Activated naive CD8-positive, alpha-beta T cell treated with anti-CD3 and anti-CD28 coated beads for 36 hours (primary cell): ENCODE results near the gene PTTG2. TPM values are rescaled to one million over a fixed set of nuclear protein-coding genes. Genes with fewer than 3 reads are reported as not detected.

ENCODE experiments used
- DNase-seq: peaks from one replicate; pipeline ENCODE4 v3.0.0; 2021
- H3K27ac Mint-ChIP-seq: one replicate; pipeline ENCODE4 v1.8.0; 2022; ENCODE audit warnings: mild to moderate bottlenecking, moderate library complexity, mixed read lengths
- H3K27me3 Mint-ChIP-seq: one replicate; pipeline ENCODE4 v1.8.0; 2022; ENCODE audit warnings: mild to moderate bottlenecking, mixed read lengths
- H3K36me3 Mint-ChIP-seq: one replicate; pipeline ENCODE4 v1.8.0; 2021; ENCODE audit warnings: mild to moderate bottlenecking, mixed read lengths
- H3K4me1 Mint-ChIP-seq: one replicate; pipeline ENCODE4 v1.8.0; 2021; ENCODE audit warnings: mixed read lengths
- H3K4me3 Mint-ChIP-seq: one replicate; pipeline ENCODE4 v1.8.0; 2022; ENCODE audit warnings: mild to moderate bottlenecking, moderate library complexity, mixed read lengths
- H3K9me3 Mint-ChIP-seq: one replicate; pipeline ENCODE4 v1.8.0; 2022; ENCODE audit warnings: mixed read lengths
- total RNA-seq, 2 experiments: library from RNA; stranded (reverse); gene quantifications; one replicate each; pipeline ENCODE4 v1.2.3, GENCODE V29; 2021

Gene PTTG2
- total RNA-seq, 2 experiments from 2014 or later = 0.34 TPM; not detected in 1

DNA sequence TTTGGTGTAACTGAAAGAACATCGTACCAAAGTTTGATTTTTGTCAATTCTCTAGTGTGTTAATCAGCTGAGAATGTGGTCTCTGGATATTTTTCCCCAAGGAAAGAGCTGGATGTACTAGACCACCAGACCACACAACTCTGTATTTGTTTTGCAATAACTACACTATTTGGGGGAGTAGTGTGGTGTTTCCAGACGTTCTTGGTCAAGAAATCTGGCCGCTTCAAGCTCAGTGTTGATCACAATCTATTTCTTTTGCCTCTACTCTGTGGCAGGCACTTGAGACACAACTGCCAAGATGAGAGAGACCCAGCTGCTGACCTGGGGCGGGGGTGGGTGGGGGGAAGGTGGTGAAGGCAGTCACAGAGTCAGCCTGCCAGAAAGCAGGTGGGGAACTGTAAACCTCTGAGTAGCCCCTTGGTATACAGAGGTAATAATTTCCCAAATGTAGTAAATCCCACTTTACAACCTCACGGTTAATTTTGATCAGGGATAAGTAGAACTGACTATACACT lies 30.6 kb downstream of the PTTG2 start:
- Mint-ChIP-seq H3K27me3 (no peaks in the 10 kb centered on the region), H3K4me1 (peaks cover 25% of the 10 kb centered on the region), H3K27ac (no peak overlapping the region), H3K36me3 (peaks cover 8% of the 10 kb centered on the region), H3K4me3 (no peak overlapping the region), H3K9me3 (no peaks in the 10 kb centered on the region)
- DNase-seq = no peak

DNA sequence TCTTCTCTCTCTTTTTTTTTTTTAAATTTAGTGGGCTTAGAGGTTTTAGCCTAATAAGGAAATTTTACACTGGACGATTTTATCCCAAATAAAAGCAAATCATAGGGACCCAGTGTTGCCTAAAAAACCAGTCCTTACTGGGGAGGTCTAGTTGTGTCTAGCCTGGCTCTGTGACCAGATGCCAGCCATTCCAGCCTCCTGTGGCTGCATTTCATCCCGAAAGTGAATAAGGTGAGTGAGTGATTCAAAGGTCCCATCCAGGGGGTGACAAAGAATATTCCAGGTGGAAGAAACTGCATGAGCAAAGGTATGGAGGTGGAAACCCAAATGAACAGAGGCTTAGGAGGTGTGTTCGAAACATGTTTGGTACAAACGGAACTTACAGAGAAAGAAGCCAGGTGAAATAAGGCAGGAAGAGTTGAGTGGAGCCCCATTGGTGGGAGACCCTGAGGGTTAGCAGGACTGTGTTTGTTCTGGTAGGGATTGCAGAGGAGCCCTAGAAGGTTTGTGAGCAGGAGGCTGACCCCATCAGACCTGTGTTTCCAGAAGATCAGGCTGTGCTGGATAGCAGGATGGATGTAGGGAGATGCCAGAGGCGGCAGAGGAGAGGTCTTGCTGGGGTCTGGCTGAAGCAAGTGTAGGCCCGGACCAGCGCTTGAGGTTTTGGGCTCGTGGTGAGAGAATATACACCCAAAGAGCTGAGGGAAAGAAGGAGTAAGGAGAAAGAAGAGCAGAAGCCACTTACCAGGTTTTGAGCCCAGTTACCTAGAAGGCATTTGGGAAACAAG lies 31.6 kb downstream of the PTTG2 start:
- Mint-ChIP-seq H3K4me3 (no peak overlapping the region), H3K27ac (no peak overlapping the region), H3K9me3 (no peaks in the 10 kb centered on the region), H3K36me3 (peaks cover 8% of the 10 kb centered on the region), H3K27me3 (no peaks in the 10 kb centered on the region), H3K4me1 (peaks cover 24% of the 10 kb centered on the region)
- no peak for DNase-seq

DNA sequence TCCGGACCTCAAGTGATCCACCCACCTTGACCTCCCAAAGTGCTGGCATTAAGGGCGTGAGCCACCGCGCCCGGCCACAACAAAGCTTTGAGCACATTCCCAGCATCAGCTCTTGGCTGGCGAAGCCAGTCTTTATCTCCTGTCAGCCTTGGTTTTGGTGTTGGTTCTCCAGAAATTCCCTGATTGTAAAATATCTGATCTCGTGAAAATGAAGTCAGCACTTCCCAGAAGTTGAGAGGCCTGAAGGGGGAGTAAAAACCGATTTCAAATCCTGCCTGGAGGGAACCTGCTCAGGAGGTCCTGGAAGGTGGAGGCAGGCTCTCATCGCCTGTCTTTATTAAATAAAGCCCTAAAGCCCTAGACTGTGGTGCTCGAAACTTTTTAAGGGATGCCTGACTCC lies 33.6 kb downstream of the PTTG2 start:
- no peak overlapping the region for H3K27ac Mint-ChIP-seq
- DNase-seq = no peak
- H3K9me3 Mint-ChIP-seq = no peaks in the 10 kb centered on the region
- H3K4me1 Mint-ChIP-seq = peaks cover 35% of the 10 kb centered on the region
- H3K27me3 Mint-ChIP-seq = no peaks in the 10 kb centered on the region
- H3K36me3 Mint-ChIP-seq = peaks cover 6% of the 10 kb centered on the region
- H3K4me3 Mint-ChIP-seq = no peak overlapping the region

DNA sequence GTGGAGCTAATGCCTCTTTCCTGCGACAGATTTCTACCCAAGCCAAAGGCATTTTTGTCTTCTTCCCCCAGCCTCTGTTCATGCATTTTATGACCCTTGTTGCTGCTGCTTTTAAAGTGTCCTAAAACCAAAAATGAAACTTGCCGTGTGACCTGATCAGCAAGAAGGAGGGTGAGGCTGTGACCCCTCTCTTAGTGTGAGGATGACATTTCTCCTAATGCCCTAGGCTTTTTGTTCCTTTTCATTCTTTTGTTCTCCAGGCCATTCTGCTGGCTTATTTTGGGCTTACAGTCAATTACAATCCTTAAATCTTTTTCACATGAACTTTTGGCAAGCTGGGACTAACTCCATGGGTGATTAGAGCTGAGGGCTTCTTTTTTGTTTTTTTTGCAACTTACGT lies 34.4 kb downstream of the PTTG2 start:
- H3K36me3 Mint-ChIP-seq = peaks cover 6% of the 10 kb centered on the region
- no peak for DNase-seq
- no peaks in the 10 kb centered on the region for H3K27me3 Mint-ChIP-seq
- H3K4me3 Mint-ChIP-seq = no peak overlapping the region
- H3K27ac Mint-ChIP-seq = peak overlapping the region; percentile 68
- H3K9me3 Mint-ChIP-seq = no peaks in the 10 kb centered on the region
- H3K4me1 Mint-ChIP-seq = peaks cover 43% of the 10 kb centered on the region

DNA sequence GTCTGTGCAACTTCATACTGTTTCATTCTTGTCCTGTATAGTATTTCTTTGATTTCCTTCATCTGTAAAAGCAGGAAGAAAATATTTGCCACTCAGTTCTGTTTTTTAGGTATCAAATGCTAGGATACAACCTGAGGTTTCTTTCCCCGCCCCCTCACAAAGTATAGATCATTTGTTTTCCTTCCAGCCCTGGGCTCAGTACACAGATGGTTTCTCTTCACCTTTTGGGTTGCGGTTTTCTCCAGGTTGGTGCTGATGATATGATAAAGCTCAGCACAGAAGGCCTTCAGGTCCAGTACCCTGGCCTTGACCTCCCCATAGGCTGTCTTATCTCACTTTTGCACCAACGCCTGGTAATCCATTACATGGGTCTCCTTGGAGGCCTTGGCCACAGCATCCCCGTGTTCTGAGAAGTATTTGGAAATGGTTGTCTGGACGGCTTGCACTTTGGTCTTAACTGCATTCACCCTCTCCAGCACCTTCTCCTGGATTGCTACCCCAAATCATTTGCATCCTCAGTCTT lies 35.2 kb downstream of the PTTG2 start:
- DNase-seq = no peak
- peaks cover 47% of the 10 kb centered on the region for H3K4me1 Mint-ChIP-seq
- H3K4me3 Mint-ChIP-seq = no peak overlapping the region
- no peaks in the 10 kb centered on the region for H3K9me3 Mint-ChIP-seq
- H3K36me3 Mint-ChIP-seq = peaks cover 6% of the 10 kb centered on the region
- H3K27me3 Mint-ChIP-seq = no peaks in the 10 kb centered on the region
- no peak overlapping the region for H3K27ac Mint-ChIP-seq

DNA sequence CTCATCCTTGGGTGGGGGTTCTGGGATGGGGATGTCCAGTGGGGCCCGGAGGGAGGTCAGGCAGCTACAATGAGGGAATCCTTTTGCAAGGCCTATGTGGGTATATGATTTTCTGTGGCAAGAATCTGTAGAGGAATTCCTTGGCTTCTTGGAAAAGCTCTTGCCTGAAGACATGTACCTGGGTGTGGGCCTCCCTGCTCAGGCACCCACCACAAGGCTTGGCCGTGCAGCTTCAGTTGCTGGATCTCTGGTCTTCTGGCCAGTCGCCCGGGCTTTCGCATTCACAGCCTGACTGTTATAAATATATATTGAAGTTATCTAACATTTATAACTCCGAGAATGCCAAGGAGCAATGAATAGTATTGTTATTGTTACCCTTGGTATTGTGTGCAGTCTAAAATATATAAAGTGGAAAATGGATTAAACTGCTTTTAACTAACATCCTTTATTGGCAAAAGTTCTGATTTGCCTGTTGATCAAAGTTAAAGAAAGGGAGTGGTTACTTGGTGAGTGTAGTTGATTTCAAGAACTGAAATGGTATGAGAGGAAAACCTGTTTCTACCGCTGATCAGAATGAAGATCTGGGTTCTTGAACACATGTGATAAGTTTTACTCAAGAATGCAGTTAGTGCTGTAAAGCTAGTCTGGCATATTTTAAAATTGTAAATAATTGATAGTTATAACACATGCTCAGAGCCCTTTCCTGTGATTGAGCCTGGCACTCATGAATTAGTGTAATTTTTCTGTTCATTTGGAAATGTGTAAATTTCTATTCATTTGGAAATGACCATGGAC lies 36.0 kb downstream of the PTTG2 start:
- Mint-ChIP-seq H3K27ac (no peak overlapping the region), H3K27me3 (no peaks in the 10 kb centered on the region), H3K4me1 (peaks cover 47% of the 10 kb centered on the region), H3K9me3 (no peaks in the 10 kb centered on the region), H3K4me3 (no peak overlapping the region), H3K36me3 (peaks cover 8% of the 10 kb centered on the region)
- DNase-seq = no peak

DNA sequence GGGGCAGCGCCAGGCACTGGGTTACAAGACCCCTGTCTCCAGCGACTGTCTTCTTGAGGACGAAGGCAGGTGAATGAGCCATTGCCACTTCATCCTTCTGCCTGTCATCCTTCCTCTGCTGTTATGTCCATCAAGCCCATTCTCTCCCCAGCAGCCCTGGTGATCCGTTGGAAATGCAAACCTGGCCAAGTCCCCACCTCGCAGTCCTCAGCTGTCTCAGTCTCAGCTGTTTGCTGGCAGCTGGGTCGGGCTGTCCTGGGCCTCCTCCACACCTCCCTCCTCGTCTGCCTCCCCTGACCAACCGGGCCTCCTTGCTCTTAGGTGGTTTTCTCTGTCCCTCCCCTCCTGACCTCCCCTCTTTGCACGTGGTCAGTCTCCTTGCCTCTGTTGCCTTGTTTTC lies 38.0 kb downstream of the PTTG2 start:
- DNase-seq = no peak
- Mint-ChIP-seq H3K27me3 (no peaks in the 10 kb centered on the region), H3K4me3 (no peak overlapping the region), H3K27ac (peak overlapping the region; percentile 26), H3K9me3 (no peaks in the 10 kb centered on the region), H3K4me1 (peaks cover 61% of the 10 kb centered on the region), H3K36me3 (peaks cover 4% of the 10 kb centered on the region)

DNA sequence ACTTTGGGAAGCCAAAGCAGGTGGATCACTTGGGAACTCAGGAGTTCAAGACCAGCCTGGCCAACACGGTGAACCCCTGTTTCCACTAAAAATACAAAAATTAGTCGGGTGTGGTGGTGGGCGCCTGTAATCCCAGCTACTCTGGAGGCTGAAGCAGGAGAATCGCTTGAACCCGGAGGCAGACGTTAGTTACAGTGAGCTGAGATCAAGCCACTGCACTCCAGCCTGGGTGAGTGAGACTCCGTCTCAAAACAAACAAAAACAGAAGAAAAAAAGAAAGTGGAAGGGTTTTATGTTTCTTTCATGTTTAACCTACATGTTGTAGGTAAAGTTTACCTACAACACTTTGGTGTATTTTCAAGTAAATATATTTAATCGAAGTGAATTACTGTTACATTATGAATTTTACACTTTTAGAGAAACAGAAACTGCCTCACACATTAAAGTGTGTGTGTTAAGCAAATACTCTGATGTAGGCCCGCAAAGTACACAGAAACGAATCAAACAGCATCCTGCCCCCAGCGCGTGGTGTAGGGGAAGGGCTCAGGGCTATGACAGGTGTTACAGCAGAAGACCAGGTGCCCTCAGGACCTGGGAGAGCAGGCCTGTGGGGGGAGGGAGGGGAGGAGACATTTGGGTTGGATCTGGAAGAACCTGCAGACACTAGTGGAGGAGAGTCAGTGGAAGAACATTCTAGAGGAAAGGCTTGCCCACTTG lies 39.0 kb downstream of the PTTG2 start:
- Mint-ChIP-seq H3K4me1 (peaks cover 63% of the 10 kb centered on the region), H3K9me3 (no peaks in the 10 kb centered on the region), H3K27ac (no peak overlapping the region), H3K4me3 (peak overlapping the region; percentile 29), H3K36me3 (peaks cover 5% of the 10 kb centered on the region), H3K27me3 (no peaks in the 10 kb centered on the region)
- no peak for DNase-seq

DNA sequence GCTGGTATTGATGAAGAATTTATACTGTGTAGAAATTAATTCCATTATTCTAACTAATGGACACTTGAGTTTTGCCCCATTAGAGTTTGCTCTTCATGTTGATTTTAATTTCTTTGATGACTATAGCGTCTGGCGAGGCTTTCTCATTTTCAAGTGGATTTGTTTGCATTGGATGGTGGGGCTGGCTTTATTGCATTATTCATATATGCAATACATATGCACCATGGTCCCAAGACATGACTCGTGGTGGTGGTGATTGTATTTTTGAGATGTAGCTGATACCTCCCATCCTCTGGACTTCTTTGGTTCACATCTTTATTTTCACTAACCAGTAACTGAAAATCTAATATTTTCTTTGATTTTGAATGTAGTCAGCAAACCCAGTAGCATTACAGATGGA lies 39.8 kb downstream of the PTTG2 start:
- no peaks in the 10 kb centered on the region for H3K27me3 Mint-ChIP-seq
- H3K9me3 Mint-ChIP-seq = no peaks in the 10 kb centered on the region
- no peak overlapping the region for H3K27ac Mint-ChIP-seq
- H3K4me3 Mint-ChIP-seq = no peak overlapping the region
- H3K4me1 Mint-ChIP-seq = peaks cover 63% of the 10 kb centered on the region
- H3K36me3 Mint-ChIP-seq = peaks cover 5% of the 10 kb centered on the region
- no peak for DNase-seq

DNA sequence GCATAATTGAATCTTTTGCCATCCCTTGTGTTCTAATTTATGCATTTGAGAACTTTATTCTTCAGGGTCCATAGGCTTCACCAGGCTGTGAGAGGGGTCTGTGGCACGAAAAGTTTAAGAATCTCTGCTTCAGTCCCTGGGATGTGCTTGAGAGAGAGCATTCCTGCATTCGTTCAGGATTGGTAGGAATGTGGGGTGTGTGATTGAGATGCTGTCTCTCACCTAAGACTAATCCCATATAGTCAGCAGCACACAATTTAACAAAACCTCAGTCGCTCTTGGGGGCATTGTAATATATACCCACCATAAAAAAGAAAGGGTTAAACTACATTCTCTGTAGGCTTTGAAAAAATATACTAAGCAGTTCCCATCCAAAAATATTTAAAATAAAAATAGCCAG lies 41.7 kb downstream of the PTTG2 start:
- peaks cover 60% of the 10 kb centered on the region for H3K4me1 Mint-ChIP-seq
- no peaks in the 10 kb centered on the region for H3K9me3 Mint-ChIP-seq
- peaks cover 9% of the 10 kb centered on the region for H3K36me3 Mint-ChIP-seq
- no peak for DNase-seq
- H3K4me3 Mint-ChIP-seq = no peak overlapping the region
- no peaks in the 10 kb centered on the region for H3K27me3 Mint-ChIP-seq
- H3K27ac Mint-ChIP-seq = no peak overlapping the region

DNA sequence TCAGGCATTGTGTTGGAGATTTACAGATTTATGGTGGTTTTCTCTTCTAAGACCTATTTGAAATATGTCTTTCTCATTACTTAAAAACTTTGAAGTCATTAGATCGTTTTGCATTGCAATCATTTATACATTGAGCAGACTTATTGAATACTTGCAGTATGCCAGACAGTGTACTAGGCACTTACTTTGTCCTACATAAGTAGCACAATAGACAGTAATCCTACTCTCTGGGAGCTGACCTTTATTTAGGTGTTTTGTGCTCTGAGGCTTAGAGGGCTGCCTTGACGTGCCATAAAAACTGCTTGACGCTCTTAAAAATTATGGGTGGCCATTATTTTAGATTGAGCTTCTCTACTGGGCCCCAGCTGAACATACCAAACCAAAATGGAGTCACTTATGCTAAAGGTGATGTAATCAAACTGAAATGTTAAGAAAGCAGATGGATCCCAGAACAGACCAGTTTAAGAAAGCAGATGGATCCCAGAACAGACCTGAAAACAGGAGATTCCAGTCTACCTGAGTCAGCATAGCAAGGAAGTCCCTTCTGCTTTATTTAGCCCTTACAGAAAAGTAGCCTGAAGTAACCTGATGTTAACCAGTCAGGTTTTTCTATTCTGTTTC lies 42.4 kb downstream of the PTTG2 start:
- Mint-ChIP-seq H3K4me3 (no peak overlapping the region), H3K9me3 (no peaks in the 10 kb centered on the region), H3K36me3 (peaks cover 9% of the 10 kb centered on the region), H3K4me1 (peaks cover 59% of the 10 kb centered on the region), H3K27me3 (no peaks in the 10 kb centered on the region), H3K27ac (no peak overlapping the region)
- no peak for DNase-seq

DNA sequence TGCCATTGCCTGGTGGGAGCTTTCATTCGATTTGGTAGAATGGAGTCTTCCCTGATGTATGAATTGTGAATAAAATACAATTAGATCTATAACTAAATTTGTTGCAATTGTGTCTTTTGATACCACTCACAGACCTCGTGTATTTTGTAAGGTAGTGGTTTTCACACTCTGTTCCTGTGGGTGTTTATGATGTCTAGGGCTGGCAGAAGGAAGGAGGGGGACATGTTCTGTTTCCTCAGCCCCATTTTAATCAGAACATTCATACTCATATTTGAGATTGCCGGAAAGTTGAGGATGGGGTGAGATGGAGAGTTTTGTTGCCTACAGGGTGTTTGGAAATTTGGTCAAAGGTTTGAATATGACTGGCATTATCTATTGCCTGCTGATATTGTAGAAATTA lies 42.9 kb downstream of the PTTG2 start:
- H3K27ac Mint-ChIP-seq = no peak overlapping the region
- no peak overlapping the region for H3K4me3 Mint-ChIP-seq
- no peak for DNase-seq
- peaks cover 9% of the 10 kb centered on the region for H3K36me3 Mint-ChIP-seq
- peaks cover 54% of the 10 kb centered on the region for H3K4me1 Mint-ChIP-seq
- H3K27me3 Mint-ChIP-seq = no peaks in the 10 kb centered on the region
- H3K9me3 Mint-ChIP-seq = no peaks in the 10 kb centered on the region

DNA sequence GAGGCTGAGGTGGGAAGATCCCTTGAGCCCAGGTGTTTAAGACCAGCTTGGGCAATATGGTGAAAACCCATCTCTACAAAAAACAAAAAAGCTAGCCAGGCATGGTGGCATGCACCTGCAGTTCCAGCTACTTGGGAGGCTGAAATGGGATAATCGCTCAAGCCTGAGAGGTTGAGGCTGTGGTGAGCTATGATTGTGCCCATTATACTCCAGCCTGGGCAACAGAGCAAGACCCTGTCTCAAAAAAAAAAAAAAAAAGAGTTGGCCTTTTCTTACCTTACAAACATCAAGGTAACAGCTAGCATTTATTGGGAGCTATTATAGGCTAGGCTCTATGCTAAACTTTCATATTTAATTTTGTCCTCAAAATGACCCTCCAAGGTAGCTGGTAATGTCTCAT lies 43.4 kb downstream of the PTTG2 start:
- no peaks in the 10 kb centered on the region for H3K9me3 Mint-ChIP-seq
- H3K4me3 Mint-ChIP-seq = no peak overlapping the region
- DNase-seq = no peak
- no peak overlapping the region for H3K27ac Mint-ChIP-seq
- no peaks in the 10 kb centered on the region for H3K27me3 Mint-ChIP-seq
- peaks cover 9% of the 10 kb centered on the region for H3K36me3 Mint-ChIP-seq
- H3K4me1 Mint-ChIP-seq = peaks cover 49% of the 10 kb centered on the region

DNA sequence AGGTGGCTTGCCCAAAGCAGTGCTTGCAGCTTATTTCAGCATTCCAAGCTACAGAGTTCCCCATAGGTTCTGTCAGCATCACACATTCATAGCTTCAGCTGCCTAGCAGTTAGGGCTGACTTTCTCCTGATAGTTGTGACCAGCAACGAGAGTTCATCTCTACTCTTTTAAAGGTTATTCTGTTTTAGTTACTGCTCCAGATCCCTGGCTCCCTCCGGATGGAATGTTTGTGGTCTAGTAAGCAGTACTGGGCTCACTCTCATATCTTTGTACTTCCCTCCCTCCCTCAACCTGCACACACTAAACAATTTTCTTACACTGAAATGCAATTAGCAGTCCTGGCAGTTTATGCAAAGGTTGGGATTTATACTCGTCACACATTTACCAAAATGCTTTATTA lies 43.9 kb downstream of the PTTG2 start:
- peaks cover 9% of the 10 kb centered on the region for H3K36me3 Mint-ChIP-seq
- no peaks in the 10 kb centered on the region for H3K9me3 Mint-ChIP-seq
- no peak for DNase-seq
- peaks cover 44% of the 10 kb centered on the region for H3K4me1 Mint-ChIP-seq
- no peak overlapping the region for H3K27ac Mint-ChIP-seq
- no peaks in the 10 kb centered on the region for H3K27me3 Mint-ChIP-seq
- no peak overlapping the region for H3K4me3 Mint-ChIP-seq
